HepG2 (cell line): ENCODE measurements around the gene UBL3. TPM values are rescaled to one million over a fixed set of nuclear protein-coding genes. Genes with fewer than 3 reads are reported as not detected.
A peak's percentile ranks its signal among the peaks of the same experiment; 100 is the strongest.

Experiments used
- ATAC-seq: fragments of 200-7000 bp; cut with Tn5 transposase; 3 replicates; pipeline ENCODE4 v1.9.1; 2020; ENCODE audit warnings: mild to moderate bottlenecking, moderate library complexity
- BruUV-seq: library from RNA; stranded (reverse); fragments of 400-500 nt; replicated peaks from 2 replicates; lab custom pipeline; 2021; lab: Mats Ljungman, UMichigan
- CTCF ChIA-PET: fragments of 300-600 bp; formaldehyde crosslinking; extraction: SDS; loops from one replicate; lab custom pipeline; 2021; ENCODE audit warnings: low total read pairs, inconsistent platforms, low intra/inter-chr PET ratio; lab: Yijun Ruan, JAX
- POLR2A ChIA-PET: fragments of 350-600 bp; sonication (Branson Sonifier 250); formaldehyde crosslinking; loops from one replicate; lab custom pipeline; 2020; ENCODE audit warnings: antibody characterized with exemption, inconsistent platforms; lab: Yijun Ruan, JAX
- DNase-seq: peaks from one replicate; pipeline ENCODE4 v3.0.0-alpha.2; 2015; ENCODE audit warnings: low spot score
- FAIRE-seq: peaks from 3 replicates; lab custom pipeline; 2011; peaks lifted over from hg19 to GRCh38; lab: Jason Lieb, UNC
- H2AFZ ChIP-seq: one replicate; pipeline ENCODE4 v1.6.1; 2011; ENCODE audit warnings: low read length, inconsistent platforms
- H3K27ac ChIP-seq: fragments of 300-600 bp; 3 replicates; pipeline ENCODE4 v1.8.0; 2011; ENCODE audit warnings: mixed run types, mild to moderate bottlenecking, mixed read lengths, low read length, inconsistent platforms; ENCODE audit not compliant: insufficient read depth; ENCODE audit errors: extremely low read length
- H3K27me3 ChIP-seq, 2 experiments: fragments of 200-600 bp in 1 of 2; 2 replicates in 1 of 2; 3 replicates in 1 of 2; pipeline versions ENCODE4 v1.6.0 to v1.8.0; 2011; ENCODE audit warnings: low read length in 2 of 2, mild to moderate bottlenecking in 2 of 2, moderate library complexity in 2 of 2, inconsistent platforms in 1 of 2; ENCODE audit not compliant: insufficient read depth in 2 of 2, control insufficient read depth in 1 of 2
- H3K36me3 ChIP-seq, 2 experiments: fragments of 200-600 bp in 1 of 2; replicated peaks in 1 of 2; 2 replicates in 1 of 2; 3 replicates in 1 of 2; pipeline versions ENCODE4 v1.5.1 to v1.8.0; 2011; ENCODE audit warnings: low read length in 2 of 2, inconsistent platforms in 1 of 2; ENCODE audit not compliant: insufficient read depth in 2 of 2, control insufficient read depth in 1 of 2
- H3K4me1 ChIP-seq: 2 replicates; pipeline ENCODE4 v1.5.1; 2012; ENCODE audit warnings: low read length, inconsistent platforms; ENCODE audit not compliant: insufficient read depth
- H3K4me2 ChIP-seq: 2 replicates; pipeline ENCODE4 v1.6.0; 2011; ENCODE audit warnings: low read depth, low read length, inconsistent platforms
- H3K4me3 ChIP-seq, 3 experiments: fragments of 200-600 bp in 1 of 3; sonication (generic), shearing (Covaris generic) in 1 of 3; replicated peaks in 1 of 3; 2 replicates each; pipeline ENCODE4 v1.5.1; 2011 to 2016; ENCODE audit warnings: low read length in 3 of 3, inconsistent platforms in 2 of 3, low read depth in 2 of 3, mild to moderate bottlenecking in 2 of 3, control low read depth in 1 of 3, mixed read lengths in 1 of 3; ENCODE audit not compliant: insufficient read depth in 1 of 3
- H3K79me2 ChIP-seq: one replicate; pipeline ENCODE4 v1.6.1; 2011; ENCODE audit warnings: low read length, inconsistent platforms; ENCODE audit not compliant: insufficient read depth
- H3K9ac ChIP-seq: 2 replicates; pipeline ENCODE4 v1.6.0; 2011; ENCODE audit warnings: mild to moderate bottlenecking, low read depth, low read length, inconsistent platforms; ENCODE audit not compliant: insufficient read depth
- H3K9me3 ChIP-seq: 2 replicates; pipeline ENCODE4 v1.5.1; 2012; ENCODE audit warnings: mild to moderate bottlenecking, low read length
- H4K20me1 ChIP-seq: 2 replicates; pipeline ENCODE4 v1.6.0; 2011; ENCODE audit warnings: inconsistent platforms, mild to moderate bottlenecking, low read length, moderate library complexity; ENCODE audit not compliant: insufficient read depth
- CBFB ChIP-seq: sonication (generic); formaldehyde crosslinking; IDR thresholded peaks from 2 replicates; pipeline ENCODE4 v1.4.0; 2020; ENCODE audit warnings: missing genetic modification reagents
- CCDC6 ChIP-seq: sonication (generic); formaldehyde crosslinking; IDR thresholded peaks from 2 replicates; pipeline ENCODE4 v1.8.1; 2022; ENCODE audit warnings: mild to moderate bottlenecking, missing genetic modification reagents, moderate library complexity
- CTCF ChIP-seq: sonication (generic); formaldehyde crosslinking; IDR thresholded peaks from 2 replicates; pipeline ENCODE4 v1.5.0; 2020; ENCODE audit warnings: mild to moderate bottlenecking, missing genetic modification reagents, moderate library complexity
- ETV6 ChIP-seq: sonication (generic); formaldehyde crosslinking; conservative IDR thresholded peaks from 2 replicates; pipeline ENCODE4 v1.4.0; 2020; ENCODE audit warnings: missing genetic modification reagents
- HES4 ChIP-seq: sonication (generic); formaldehyde crosslinking; IDR thresholded peaks from 2 replicates; pipeline ENCODE4 v1.9.0; 2021; ENCODE audit warnings: mild to moderate bottlenecking, missing genetic modification reagents, borderline replicate concordance
- RBM39 ChIP-seq: fragments of 200-400 bp; formaldehyde crosslinking; IDR thresholded peaks from one replicate; pipeline ENCODE4 v1.6.1; 2018; ENCODE audit warnings: antibody characterized with exemption, mild to moderate bottlenecking, low read depth, low read length; ENCODE audit not compliant: poor library complexity, severe bottlenecking
- U2AF2 ChIP-seq: fragments of 200-400 bp; formaldehyde crosslinking; IDR thresholded peaks from 2 replicates; pipeline ENCODE4 v1.6.1; 2017; ENCODE audit warnings: low read depth, mild to moderate bottlenecking, low read length
- ZNF274 ChIP-seq: sonication (generic); formaldehyde crosslinking; IDR thresholded peaks from 2 replicates; pipeline ENCODE4 v1.5.1; 2020; ENCODE audit warnings: mild to moderate bottlenecking, missing genetic modification reagents
- ZNF512B ChIP-seq: sonication (generic); formaldehyde crosslinking; IDR thresholded peaks from 2 replicates; pipeline ENCODE4 v1.5.1; 2020; ENCODE audit warnings: missing genetic modification reagents, mild to moderate bottlenecking, borderline replicate concordance
- ZNF598 ChIP-seq: sonication (generic); formaldehyde crosslinking; IDR thresholded peaks from 2 replicates; pipeline ENCODE4 v1.5.1; 2020; ENCODE audit warnings: mild to moderate bottlenecking, missing genetic modification reagents, borderline replicate concordance
- ZZZ3 ChIP-seq: sonication (generic); formaldehyde crosslinking; IDR thresholded peaks from 2 replicates; pipeline ENCODE4 v1.4.0; 2020; ENCODE audit warnings: missing genetic modification reagents, mild to moderate bottlenecking, borderline replicate concordance
- WGBS: methylation state at CpG from one replicate; pipeline ENCODE4 v1.1.6; 2017; ENCODE audit warnings: low lambda C conversion rate; 5-methylcytosine and 5-hydroxymethylcytosine counted together
- in situ Hi-C: cut with HindIII; loops from 2 replicates; pipeline ENCODE4 v1.10.0; 2017; ENCODE audit warnings: low pct_unique_long_range_greater_than_20kb; ENCODE audit not compliant: extremely low pct_ligation_motif_present
- intact Hi-C: fragments of 100-400 bp; cut with micrococcal nuclease; formaldehyde crosslinking; loops from one replicate; pipeline ENCODE4 v1.10.0; 2022; ENCODE audit not compliant: unreplicated experiment
- polyA plus RNA-seq, 8 experiments: library from polyadenylated mRNA; depleted of rRNA in 3 of 8; stranded (reverse) in 7 of 8; unstranded in 1 of 8; fragments of >200 nt; fragmentation: Illumina TruSeq in 4 of 8; extraction: Trizol in 4 of 8; gene quantifications; 2 replicates each; pipeline versions ENCODE4 v1.2.1 to v1.2.3, GENCODE V29; 2011 to 2016; ENCODE audit warnings: low read depth in 4 of 8, missing spikeins in 1 of 8, mixed read lengths in 1 of 8; ENCODE audit not compliant: insufficient read depth in 1 of 8
- total RNA-seq, 5 experiments: library from RNA; depleted of rRNA; stranded (reverse); fragments of >200 nt; fragmentation: Illumina TruSeq; extraction: Trizol; gene quantifications; 2 replicates each; pipeline ENCODE4 v1.2.3, GENCODE V29; 2016; ENCODE audit warnings: low read depth in 1 of 5
- TF ChIP-seq, protein P1 (sequence below): sonication (generic); formaldehyde crosslinking; IDR thresholded peaks from 2 replicates; pipeline ENCODE4 v1.8.0; 2022; ENCODE audit warnings: missing genetic modification reagents, mild to moderate bottlenecking, inconsistent platforms, borderline replicate concordance

UBL3 gene
- total and polyA plus RNA-seq, 2 of the 13 experiments (the other 11 are each of a cell fraction or from before 2014, with no cell fraction given) = 7.4 to 9.6 TPM

GRCh38 chr13:29801737-29802305 is 48.6 kb downstream of the UBL3 start:
- 91% methylated on average over 4 of the region's 4 CpGs for WGBS
- ATAC-seq (peak; percentile 56), FAIRE-seq (no peak), DNase-seq (no peak)
- in situ Hi-C loops (no loop called here), intact Hi-C loops (no loop called here)
- peaks cover 9% of the 10 kb centered on the region for H4K20me1 ChIP-seq
- H3K9ac ChIP-seq = no peak overlapping the region
- BruUV-seq = no TSS peak
- H2AFZ ChIP-seq = no peak overlapping the region
- peak; percentile 15; the same call in 1 of the 2 replicates for TF ChIP-seq CTCF (CRISPR knock-in tag)
- no peak for TF ChIP-seq CBFB (CRISPR knock-in tag)
- TF ChIP-seq, protein P1, sequence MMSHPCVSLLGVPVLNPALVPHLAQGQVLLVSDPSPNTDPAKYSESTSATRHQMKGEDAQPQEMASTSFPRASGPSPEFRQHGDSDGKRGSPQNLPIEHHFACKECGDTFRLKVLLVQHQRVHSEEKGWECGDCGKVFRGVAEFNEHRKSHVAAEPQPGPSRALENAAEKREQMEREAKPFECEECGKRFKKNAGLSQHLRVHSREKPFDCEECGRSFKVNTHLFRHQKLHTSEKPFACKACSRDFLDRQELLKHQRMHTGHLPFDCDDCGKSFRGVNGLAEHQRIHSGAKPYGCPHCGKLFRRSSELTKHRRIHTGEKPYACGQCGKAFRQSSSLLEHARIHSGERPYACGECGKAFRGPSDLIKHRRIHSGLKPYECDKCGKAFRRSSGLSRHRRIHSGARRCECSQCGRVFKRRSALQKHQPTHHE = no peak
- H3K36me3 ChIP-seq = no peaks in the 10 kb centered on the region
- H3K4me1 ChIP-seq = no peaks in the 10 kb centered on the region
- H3K79me2 ChIP-seq = peaks cover 14% of the 10 kb centered on the region
- H3K9me3 ChIP-seq = no peaks in the 10 kb centered on the region
- H3K4me2 ChIP-seq = no peak overlapping the region
- ChIA-PET POLR2A (no interaction called here), CTCF (no interaction called here)
- H3K27me3 ChIP-seq = no peaks in the 10 kb centered on the region
- no peak overlapping the region for H3K27ac ChIP-seq
- no peak overlapping the region for H3K4me3 ChIP-seq

DNA sequence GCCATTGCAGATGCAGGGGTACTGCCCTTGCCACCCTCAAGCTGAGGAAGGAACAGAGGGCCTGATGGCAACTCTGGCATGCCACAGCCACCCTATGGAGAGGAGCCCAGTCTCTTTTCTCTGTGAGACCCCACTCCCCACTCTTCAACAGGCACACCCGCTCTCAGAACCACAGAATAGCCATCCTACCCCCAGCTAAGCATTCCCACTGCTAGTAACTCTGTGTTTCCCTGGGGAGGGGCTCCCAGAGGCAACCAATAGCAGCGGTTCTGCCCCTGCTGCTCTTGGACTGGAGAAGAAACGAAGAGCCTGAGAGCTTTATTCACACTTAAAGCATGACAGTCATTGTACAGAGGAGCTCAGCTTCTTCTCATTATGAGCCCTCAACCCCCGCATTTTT is 49.3 kb downstream of the UBL3 start:
- no peak for DNase-seq
- Histone ChIP-seq H3K4me2 (no peak overlapping the region), H2AFZ (no peak overlapping the region), H3K9me3 (no peaks in the 10 kb centered on the region), H3K79me2 (peaks cover 14% of the 10 kb centered on the region), H4K20me1 (peaks cover 9% of the 10 kb centered on the region), H3K36me3 (no peaks in the 10 kb centered on the region), H3K4me3 (no peak overlapping the region), H3K9ac (no peak overlapping the region), H3K27ac (no peak overlapping the region), H3K27me3 (no peaks in the 10 kb centered on the region), H3K4me1 (no peaks in the 10 kb centered on the region)
- intact Hi-C loops (no loop called here), in situ Hi-C loops (no loop called here)
- BruUV-seq = no TSS peak
- ChIA-PET POLR2A (interaction anchor here (0.9 kb wide), 1 partner anchor 50 kb away, joined by 4 read pairs; the partner anchor contains the start of gene UBL3), CTCF (no interaction called here)
- WGBS = 90% methylated on average over 3 of the region's 4 CpGs
- no peak for ATAC-seq
- FAIRE-seq = no peak
- TF ChIP-seq ETV6 (CRISPR knock-in tag) (no peak), U2AF2 (no peak), ZNF512B (CRISPR knock-in tag) (no peak), HES4 (CRISPR knock-in tag) (no peak), ZNF274 (CRISPR knock-in tag) (no peak), RBM39 (no peak), ZNF598 (CRISPR knock-in tag) (no peak), ZZZ3 (CRISPR knock-in tag) (no peak), CCDC6 (CRISPR knock-in tag) (no peak)
